ENCODE measurements around the gene FLOT1. TPM values are rescaled to one million over a fixed set of nuclear protein-coding genes. Genes with fewer than 3 reads are reported as not detected.

The FLOT1 gene
- total RNA-seq, 2 donors from 2014 or later = 135 to 177 TPM

- DNase-seq (ENCODE audit: low spot score) = peak; percentile 98
- Histone ChIP-seq H3K36me3 (peaks cover 18% of the 10 kb centered on the region), H3K4me1 (ENCODE audit: control insufficient read depth in 1 of 2, low read depth in 2 of 2) (peaks cover 10 to 35% of the 10 kb centered on the region in 2 donors), H3K9me3 (no peaks in the 10 kb centered on the region), H3K27ac (peak within 1 kb of the TSS; percentile 84 to 91), H3K27me3 (replicated peaks; ENCODE audit: insufficient read depth) (no peaks in the 10 kb centered on the region), H3K4me3 (peak within 1 kb of the TSS; percentile 80)
- peak; percentile 82 for ATAC-seq (ENCODE audit: insufficient number of reproducible peaks, low FRiP score, low read depth)
- TF ChIP-seq CTCF (IDR thresholded peaks at IDR 0.05) = peak; percentile 60
Measured at GRCh38 chr6:30717129-30717844, 25.2 kb downstream of the FLOT1 start, which contains the start of gene MDC1. MDC1 (minus strand) TSS chr6:30717281; CDS start chr6:30715175, 2,106 bp downstream.

GRCh38 chr6:30716879-30717128 is 25.7 kb downstream of the FLOT1 start:
- H3K27me3 ChIP-seq (replicated peaks; ENCODE audit: insufficient read depth) = no peaks in the 10 kb centered on the region
- H3K27ac ChIP-seq = peak overlapping the region; percentile 84 to 91
- no peaks in the 10 kb centered on the region for H3K9me3 ChIP-seq
- H3K4me1 ChIP-seq (ENCODE audit: control insufficient read depth in 1 of 2, low read depth in 2 of 2) = peaks cover 10 to 30% of the 10 kb centered on the region in 2 donors
- H3K4me3 ChIP-seq = peak overlapping the region; percentile 80
- no peak for TF ChIP-seq CTCF (IDR thresholded peaks at IDR 0.05)
- peaks cover 23% of the 10 kb centered on the region for H3K36me3 ChIP-seq
- DNase-seq (ENCODE audit: low spot score) (no peak), ATAC-seq (ENCODE audit: insufficient number of reproducible peaks, low FRiP score, low read depth) (no peak)

GRCh38 chr6:30714263-30714662 is 28.2 kb downstream of the FLOT1 start:
- DNase-seq (ENCODE audit: low spot score) (no peak), ATAC-seq (ENCODE audit: insufficient number of reproducible peaks, low FRiP score, low read depth) (no peak)
- Histone ChIP-seq H3K4me1 (ENCODE audit: control insufficient read depth in 1 of 2, low read depth in 2 of 2) (peaks cover 5 to 21% of the 10 kb centered on the region in 2 donors), H3K27me3 (replicated peaks; ENCODE audit: insufficient read depth) (no peaks in the 10 kb centered on the region), H3K27ac (no peak overlapping the region), H3K9me3 (no peaks in the 10 kb centered on the region), H3K4me3 (no peak overlapping the region), H3K36me3 (peaks cover 44% of the 10 kb centered on the region)
- TF ChIP-seq CTCF (IDR thresholded peaks at IDR 0.05) = no peak

- H3K4me3 ChIP-seq = no peak overlapping the region
- DNase-seq (ENCODE audit: low spot score) (no peak), ATAC-seq (ENCODE audit: insufficient number of reproducible peaks, low FRiP score, low read depth) (no peak)
- H3K4me1 ChIP-seq (ENCODE audit: control insufficient read depth in 1 of 2, low read depth in 2 of 2) = peaks cover 0 to 9% of the 10 kb centered on the region in 2 donors
- TF ChIP-seq CTCF (IDR thresholded peaks at IDR 0.05) = no peak
- no peak overlapping the region for H3K27ac ChIP-seq
- no peaks in the 10 kb centered on the region for H3K9me3 ChIP-seq
- H3K36me3 ChIP-seq = peaks cover 56% of the 10 kb centered on the region
- no peaks in the 10 kb centered on the region for H3K27me3 ChIP-seq (replicated peaks; ENCODE audit: insufficient read depth)
Measured at GRCh38 chr6:30712441-30712945, 30.0 kb downstream of the FLOT1 start.

GRCh38 chr6:30711758-30712380 is 30.6 kb downstream of the FLOT1 start:
- H3K9me3 ChIP-seq = no peaks in the 10 kb centered on the region
- no peak for ATAC-seq (ENCODE audit: insufficient number of reproducible peaks, low FRiP score, low read depth)
- no peak overlapping the region for H3K4me3 ChIP-seq
- no peak overlapping the region for H3K27ac ChIP-seq
- peaks cover 0 to 9% of the 10 kb centered on the region in 2 donors for H3K4me1 ChIP-seq (ENCODE audit: control insufficient read depth in 1 of 2, low read depth in 2 of 2)
- peaks cover 60% of the 10 kb centered on the region for H3K36me3 ChIP-seq
- H3K27me3 ChIP-seq (replicated peaks; ENCODE audit: insufficient read depth) = no peaks in the 10 kb centered on the region
- no peak for TF ChIP-seq CTCF (IDR thresholded peaks at IDR 0.05)
- DNase-seq (ENCODE audit: low spot score) = no peak
